Gastrocnemius medialis (tissue), 4 donors: ENCODE measurements around the gene LINS1.

Experiments
- CTCF ChIP-seq, 5 experiments: fragments of 450-650 bp in 3 of 5; fragments of 200-600 bp in 2 of 5; sonication (generic) in 2 of 5; IDR thresholded peaks in 4 of 5; conservative IDR thresholded peaks in 1 of 5; 1 replicate in 4 of 5; 2 replicates in 1 of 5; pipeline ENCODE4 v1.5.1; 2016 to 2019; ENCODE audit warnings: antibody characterized with exemption in 5 of 5, mild to moderate bottlenecking in 3 of 5, moderate library complexity in 3 of 5
- POLR2A ChIP-seq, 2 donors: fragments of 450-650 bp; IDR thresholded peaks; one replicate each; pipeline ENCODE4 v1.6.1; 2017; ENCODE audit warnings: antibody characterized with exemption in 2 of 2, mild to moderate bottlenecking in 2 of 2, moderate library complexity in 2 of 2

DNA sequence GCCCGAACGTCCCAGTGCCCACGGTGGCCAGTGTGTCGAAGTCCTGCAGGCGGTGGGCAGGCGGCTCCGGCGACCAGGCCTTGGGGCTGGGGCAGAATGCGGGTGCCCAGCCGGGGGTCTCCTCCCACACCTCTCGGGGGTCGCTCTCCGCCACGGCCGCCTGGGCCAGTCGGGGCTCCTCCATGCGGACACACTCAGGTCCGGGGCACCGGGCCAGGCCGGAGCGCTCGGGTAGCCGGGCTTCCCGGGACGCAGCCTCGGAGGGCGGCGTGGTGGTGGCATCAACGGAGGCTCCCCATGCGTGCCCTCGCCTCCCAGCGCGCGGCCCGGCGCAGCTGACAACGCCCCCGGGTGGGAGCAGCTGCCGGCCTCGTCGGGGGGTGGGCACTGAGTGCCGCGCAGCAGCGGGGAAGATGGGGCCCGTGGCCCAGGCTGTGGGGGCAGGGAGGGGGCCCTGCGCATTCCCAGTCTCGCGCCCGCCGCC is 43.2 kb downstream of the LINS1 start:
- TF ChIP-seq CTCF (IDR thresholded peaks at IDR 0.05 in 4 of 5, conservative IDR thresholded peaks at IDR 0.05 in 1 of 5) (no peak), POLR2A (IDR thresholded peaks at IDR 0.05) (no peak)
